GM21619 (cell line): ENCODE results near the gene COL2A1.
A peak's percentile ranks its signal among the peaks of the same experiment; 100 is the strongest.

Experiments used
- ATAC-seq: cut with Tn5 transposase; IDR thresholded peaks from one replicate; pipeline ENCODE4 v1.9.1; 2021; ENCODE audit not compliant: unreplicated experiment

Gene COL2A1

DNA sequence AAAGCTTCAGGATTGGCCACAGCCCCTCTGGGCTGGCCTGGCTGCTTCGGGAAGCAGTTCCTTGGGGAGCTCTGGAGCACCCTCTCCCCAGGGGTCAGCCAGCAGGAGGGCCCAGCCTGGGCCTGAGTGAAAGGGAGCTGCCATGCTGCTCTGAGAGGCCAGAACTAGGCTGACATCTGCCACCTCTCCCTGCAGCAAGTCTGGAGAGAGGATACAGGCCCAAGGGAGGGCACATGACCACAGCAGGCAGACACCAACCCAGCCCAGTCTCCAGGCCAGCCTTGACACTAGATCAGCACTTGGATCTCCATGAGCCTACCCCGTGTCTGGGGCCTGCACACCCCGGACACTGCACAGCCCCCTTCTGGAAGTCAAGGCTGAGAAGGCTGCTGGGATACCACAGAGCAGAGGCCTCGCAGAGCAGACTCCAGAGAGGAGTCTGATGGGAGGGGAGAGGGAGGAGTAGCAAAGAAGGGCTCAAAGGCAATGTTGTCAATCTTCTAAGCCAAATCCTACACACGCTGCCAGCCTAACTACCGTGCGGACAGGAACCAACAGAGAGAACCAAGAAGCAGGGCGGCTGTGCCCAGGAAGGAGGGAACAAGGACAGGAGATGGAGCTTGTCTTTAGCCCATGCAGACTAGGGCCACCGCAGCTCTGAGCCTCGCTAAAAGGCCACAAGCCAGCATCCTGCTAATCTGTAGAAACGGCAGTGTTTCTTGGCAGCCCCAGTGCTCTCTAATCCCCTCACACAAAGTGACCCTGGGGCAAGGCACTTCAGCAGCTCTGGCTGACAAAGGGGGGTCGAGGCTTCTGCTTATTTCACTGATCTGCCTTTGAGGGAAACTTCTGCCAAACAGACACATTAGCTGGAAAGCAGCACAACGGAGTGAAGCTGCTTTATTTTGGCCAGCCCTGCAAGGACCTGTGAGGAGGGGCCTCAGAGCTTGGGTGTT is 12.9 kb downstream of the COL2A1 start:
- ATAC-seq = no peak

DNA sequence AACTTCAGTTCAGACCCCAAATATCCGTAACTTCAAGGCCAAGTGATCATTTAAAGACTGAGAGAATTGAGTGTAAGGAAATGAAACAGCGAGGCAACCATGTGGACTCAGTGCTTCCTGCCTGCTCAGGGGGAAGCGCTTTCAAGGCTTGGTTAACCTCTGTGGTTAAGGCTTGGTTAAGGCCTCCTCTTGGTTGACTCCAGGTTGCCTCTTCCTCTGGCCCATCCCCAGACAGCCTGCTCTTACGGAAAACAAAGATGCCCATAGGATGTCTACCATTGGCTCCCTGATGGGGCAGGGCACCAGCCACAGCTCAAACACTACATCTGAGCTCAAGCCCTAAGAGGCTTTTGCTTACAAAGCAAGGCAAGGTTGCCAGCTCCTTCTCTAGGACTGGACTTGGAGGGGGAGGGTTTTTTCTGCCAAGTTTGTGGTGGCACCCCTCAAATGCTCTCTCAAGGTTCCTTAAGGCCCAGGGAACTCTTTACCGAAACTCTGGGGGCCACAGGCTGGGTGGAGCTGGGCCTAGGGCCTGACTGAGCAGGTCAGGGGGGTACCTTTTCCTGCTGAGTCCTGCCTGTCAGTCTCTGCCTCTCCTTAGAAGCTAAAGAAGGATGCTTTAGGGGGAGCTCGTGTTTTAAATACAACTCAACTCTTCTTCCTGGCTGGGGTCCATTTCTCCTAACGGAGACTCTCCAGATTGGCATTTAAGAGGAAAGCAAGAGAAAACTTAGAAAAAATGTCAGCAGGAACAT is 13.7 kb downstream of the COL2A1 start:
- peak; percentile 95 for ATAC-seq

DNA sequence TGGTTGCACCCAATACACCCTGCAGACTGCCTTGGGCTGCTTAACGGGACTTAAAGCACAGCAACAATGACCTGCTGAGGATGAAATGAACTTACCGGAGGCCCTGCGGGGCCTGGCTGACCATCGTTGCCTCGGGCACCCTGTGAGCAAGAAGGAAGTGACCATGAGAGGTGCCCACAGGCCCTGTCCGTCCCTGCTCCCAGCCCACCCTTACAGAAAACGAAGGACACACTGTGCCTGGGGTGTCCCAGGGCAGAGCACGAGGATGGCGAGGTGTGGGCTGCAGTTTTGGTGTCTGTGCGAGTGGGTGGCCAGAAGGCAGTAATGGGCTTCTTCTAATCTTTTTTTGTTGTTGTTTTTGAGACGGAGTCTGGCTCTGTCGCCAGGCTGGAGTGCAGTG is 14.6 kb downstream of the COL2A1 start:
- ATAC-seq = no peak

DNA sequence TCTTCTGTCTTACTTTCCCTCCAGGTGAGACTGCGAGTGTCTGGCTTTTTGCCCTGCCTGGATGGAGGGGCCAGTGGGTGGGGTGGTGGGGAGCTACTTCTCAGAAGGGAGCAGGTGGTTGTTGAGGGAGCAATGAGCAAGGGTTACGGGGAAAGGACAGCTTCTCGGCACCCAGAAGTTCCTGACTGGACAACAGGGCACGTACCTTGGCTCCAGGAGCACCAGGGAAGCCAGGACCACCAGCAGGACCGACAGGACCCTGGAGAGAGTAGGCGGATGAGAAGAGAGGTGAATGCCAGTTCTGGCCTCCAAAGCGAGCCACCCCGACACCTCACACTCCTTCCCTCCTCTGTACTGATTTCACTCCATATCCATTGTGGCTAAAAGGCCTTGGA is 15.3 kb downstream of the COL2A1 start:
- ATAC-seq = no peak

DNA sequence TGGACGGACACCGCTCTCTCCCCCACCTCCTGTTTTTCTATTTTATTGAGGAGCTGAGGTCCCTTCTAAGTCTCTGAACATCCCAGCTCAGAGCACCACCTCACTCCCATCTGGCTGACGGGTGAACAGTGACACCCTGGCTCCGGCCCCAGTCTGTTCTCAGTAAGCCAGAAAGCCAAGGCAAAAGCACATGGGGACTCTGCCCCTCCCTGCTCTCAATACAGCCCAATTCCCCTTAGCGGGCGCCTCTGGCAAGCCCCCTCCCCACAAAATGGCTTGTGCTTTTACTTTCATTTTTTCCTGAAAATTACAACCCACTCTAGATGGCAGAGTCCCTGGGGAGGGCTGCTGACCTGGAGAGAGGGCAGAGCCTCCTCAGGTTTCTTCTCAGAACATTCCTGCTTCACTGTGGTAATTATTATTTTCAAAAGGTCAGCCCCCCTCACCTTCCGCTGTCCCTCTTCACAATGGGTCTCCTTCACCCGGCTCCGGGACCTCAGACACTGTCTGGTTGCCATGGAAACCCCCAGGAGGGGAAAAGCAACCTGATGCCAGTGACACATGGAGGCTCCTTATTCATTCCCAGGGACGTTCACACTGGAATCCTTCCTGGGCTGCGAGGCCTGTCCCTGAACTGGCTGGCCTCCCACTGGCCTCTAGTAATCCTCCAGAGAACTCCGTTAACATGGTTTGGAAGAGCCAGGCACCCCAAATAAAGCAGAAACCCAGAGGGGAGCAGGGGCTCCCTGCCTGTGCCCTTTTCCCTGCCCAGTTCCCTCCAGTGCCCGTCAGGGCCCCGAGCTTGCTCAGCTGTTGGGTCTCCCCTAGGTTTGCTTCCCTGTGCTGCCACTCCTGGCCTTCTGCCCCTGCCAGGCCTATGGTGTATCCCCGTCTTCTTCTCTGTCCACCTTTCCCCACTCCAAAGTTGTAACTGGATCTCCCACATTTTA is 15.9 kb downstream of the COL2A1 start:
- ATAC-seq = no peak

DNA sequence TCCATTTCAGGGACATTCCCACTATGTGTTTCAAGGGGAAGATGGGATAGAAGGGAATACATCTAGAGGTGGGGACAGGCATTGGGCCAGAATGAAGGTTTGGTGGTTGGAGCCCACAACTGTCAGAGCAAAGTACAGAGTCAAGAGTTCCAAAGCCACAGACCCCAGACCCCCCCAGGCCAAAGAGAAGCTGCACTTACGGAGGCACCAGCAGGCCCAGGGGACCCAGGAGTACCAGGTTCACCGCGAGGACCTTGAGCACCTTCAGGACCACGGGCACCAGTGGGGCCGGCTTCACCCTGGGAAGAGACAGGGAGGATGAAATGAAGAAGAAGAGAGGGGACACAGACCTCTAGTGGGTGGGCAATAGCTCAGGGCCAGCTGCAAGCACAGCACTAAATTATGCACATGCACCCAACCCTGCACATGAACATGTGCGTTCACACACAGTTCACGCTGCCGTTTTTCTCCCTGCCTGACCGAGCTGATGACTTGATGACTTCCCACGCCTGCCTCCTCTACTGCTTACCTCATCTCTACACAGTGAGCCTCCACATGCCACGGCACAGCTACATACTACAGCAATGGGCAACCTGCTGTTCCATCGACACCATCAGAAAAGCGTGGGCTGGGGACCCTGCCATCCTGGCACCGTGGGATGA is 16.7 kb downstream of the COL2A1 start:
- no peak for ATAC-seq

DNA sequence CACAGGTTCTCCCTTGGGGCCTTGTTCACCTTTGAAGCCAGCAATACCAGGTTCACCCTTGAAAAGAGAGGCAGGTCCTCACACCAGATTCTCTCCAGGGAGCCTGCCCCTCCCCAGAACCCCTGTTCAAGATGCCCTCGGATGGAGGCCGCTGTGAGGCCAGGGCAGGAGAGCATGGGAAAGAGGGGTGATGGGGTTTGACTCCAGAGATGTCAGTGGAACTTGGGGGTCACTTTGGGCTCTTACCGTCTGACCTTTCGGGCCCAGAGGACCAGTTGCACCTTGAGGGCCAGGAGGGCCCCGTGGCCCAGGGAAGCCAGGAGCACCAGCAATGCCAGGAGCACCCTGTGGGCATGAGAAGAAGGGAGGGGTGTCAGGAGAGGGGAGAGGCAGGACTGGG is 17.4 kb downstream of the COL2A1 start:
- ATAC-seq = no peak

DNA sequence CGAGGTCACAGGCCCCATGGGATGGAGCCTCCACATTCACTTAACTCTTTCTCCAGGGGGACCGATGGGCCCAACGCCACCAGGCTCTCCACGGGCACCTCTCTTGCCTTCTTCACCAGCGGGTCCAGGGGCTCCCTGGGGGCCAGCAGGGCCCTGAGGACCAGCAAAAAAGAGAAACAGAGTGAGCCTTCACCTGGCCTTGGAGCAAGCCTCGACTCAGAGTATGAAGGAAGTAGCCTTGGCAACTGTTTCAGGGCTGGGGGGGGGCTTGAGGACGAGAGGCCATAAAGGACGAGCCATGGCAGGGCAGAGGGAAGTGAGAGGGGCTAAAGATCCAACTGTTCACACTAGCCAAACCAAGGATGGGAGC is 18.0 kb downstream of the COL2A1 start:
- ATAC-seq = no peak

DNA sequence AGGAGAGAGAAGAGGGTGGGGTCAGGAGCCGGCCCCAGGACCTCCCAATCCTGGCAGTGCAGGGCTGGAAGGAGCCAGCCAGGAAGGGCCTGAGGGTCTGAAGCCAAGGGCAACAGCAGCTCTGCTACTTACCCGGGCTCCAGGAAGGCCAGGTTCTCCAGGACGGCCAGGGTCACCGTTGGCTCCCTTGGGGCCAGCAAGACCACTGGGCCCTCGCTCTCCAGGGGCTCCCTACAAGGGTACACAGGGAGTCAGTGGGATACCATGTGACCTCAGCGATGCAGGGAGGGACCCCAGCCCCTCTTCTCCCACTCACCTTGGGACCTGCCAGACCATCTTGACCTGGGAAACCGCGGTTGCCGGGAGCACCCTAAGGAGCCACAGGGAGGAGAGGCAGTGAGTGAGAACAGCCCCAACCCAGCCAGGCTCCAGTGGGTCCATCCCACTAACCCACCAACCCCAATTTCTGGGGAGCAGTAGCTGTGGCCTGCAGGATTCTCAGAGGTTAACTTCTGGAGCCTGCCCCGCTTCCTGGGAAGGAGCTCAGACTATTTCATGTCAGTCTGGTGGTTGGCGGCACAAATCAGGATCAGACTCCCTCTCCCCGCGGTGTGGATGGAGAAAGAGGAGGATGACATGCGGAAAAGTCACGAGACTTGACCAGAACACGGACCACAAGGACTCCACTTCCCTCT is 18.5 kb downstream of the COL2A1 start:
- ATAC-seq = no peak

DNA sequence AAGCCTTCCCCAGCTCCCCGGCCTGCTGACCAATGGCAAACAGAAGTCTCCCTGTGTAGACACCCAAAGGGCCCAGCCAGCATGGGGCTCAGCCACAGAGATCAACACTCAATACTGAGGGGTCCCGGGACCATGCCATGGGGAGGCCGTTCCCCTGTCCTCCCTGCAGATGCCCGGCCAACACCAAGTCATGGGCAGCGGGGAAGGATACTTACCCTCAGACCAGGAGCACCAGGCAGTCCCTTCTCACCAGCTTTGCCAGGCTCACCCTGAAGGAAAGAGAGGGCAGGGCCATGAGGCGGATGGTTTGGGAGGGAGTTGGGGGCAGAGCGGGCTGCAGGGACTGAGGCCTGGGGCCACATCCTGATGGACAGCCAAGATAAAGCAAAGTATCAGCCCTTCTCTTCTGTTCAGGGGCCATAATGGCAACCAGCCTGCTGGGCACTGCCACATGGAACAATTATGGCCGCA is 19.9 kb downstream of the COL2A1 start:
- no peak for ATAC-seq

DNA sequence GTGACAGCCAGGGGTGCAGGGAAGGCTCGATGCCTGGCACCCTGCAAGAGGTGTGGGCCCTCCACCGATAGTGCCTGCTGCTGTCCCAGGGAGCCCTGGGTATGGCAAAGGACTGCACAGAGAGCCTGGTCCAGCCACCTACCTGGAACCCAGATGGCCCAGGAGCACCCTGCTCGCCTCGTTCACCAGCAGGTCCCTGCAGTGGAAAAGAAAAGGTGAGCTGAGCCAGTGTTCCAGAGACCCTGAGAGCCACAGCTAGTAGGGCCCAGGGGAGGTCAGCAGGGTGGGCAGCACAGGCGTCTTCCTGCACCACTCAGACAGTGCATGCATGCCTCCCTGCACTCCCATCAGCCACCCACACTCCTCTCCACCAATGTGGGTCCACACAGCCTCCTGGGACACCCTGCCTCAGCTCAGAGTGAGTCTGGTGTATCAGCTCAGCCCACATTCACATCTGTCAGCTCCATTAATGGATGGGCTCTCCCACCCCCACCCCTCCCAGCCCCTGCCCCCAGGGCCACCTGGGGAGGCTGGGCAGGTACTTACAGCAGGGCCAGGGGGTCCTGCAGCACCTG is 20.6 kb downstream of the COL2A1 start:
- no peak for ATAC-seq

DNA sequence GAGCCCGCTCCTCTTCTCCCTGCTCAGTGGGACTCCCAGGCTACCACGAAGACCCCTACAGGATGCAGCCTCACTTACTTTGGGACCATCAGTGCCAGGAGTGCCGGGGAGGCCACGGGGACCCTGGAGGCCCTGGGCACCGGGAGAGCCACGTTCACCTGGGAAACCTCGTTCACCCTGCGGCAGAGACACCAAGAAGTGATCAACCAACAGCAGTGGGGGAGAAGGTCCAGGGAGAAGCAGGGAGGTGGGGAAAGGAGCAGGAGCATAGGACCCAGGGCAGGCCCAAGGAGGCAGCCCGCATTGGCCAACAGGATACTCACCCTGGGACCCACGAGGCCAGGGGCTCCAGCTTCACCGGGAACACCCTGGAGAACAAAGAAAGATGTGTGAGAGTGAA is 21.5 kb downstream of the COL2A1 start:
- ATAC-seq = no peak

DNA sequence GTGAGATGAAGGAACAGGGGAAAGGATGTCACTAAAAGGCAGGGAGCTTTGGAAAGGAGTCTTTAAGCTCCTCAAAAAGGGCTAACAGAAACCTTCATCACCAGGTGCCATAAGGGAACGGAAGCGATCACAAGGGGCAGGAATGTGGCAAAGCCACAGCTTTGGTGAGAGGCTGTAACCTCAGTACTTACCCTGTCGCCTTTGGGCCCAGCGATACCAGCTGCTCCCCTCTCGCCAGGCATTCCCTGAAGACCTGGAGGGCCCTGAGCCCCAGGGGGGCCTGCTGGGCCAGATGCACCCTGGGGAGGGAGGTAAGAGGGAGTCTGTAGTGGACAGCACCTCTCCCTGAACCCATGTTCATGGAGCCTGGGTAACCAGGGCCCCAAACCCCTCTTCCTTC is 22.0 kb downstream of the COL2A1 start:
- ATAC-seq = no peak

DNA sequence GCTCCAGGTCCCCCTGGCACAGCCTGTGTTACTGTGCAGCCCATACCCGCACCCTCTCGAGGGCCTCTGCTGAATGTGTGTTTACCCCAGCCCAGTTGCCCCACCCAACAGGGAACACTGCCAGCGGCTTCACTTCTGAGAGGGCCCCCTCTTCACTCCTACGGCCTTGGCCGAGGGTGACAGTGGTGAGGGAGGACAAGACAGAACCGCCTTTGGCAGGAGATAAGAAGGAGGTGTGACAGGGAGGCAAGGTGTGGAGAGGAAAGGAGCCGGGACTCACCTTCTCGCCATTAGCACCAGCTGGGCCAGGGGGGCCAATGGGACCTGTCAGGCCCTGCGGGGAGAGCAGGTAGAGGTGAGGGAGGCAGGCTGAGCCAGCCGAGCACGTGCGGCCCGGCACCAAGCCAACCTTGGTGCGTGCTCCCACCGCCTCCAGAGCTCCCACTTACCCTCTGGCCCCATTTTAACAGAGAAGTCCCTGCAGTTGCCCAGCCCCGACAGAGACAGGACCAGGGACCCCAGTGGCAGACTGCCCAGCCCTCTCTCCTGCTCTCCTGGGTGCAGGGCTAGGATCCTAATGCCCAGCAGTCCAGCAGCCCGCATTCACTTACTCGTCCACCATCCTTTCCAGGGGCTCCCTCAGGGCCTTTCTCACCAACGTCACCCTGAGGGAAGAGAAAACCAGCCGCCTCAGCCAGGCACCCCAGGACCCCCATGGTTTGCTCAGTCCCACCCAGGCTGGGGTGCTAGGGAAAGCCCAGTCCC is 22.6 kb downstream of the COL2A1 start:
- no peak for ATAC-seq

DNA sequence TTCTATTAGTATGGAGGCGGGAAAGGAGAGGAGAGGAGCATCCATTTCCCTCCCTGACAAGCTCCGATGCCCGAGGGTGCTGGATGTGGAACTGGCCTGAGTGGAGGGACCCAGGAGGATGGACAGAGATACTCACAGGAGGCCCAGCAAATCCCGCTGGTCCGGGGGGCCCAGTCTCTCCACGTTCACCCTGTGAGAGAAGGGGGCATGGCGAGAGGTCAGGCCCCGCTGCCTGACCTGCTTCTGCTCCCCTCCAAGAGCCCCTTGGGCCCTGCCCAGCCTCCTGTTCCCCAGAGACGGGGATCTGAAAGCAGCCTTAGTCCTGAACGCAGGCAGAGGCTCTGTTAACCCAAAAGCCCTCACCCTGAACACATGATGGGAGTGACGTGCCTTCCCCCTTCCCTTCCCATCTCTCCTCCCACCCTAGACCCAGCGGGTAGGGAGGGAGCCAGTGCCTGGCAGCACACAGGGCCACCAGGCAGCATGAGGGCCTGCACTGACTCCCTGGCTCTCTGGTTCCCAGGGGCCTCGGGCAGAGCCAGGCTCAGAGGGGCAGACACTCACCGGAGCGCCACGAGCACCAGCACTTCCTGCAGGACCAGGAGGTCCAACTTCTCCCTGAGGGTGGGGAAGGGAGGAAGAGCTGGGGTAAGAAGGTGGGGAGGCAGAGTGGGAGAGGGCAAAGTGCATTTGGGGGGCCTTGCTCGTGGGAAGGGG is 23.3 kb downstream of the COL2A1 start:
- ATAC-seq = no peak

DNA sequence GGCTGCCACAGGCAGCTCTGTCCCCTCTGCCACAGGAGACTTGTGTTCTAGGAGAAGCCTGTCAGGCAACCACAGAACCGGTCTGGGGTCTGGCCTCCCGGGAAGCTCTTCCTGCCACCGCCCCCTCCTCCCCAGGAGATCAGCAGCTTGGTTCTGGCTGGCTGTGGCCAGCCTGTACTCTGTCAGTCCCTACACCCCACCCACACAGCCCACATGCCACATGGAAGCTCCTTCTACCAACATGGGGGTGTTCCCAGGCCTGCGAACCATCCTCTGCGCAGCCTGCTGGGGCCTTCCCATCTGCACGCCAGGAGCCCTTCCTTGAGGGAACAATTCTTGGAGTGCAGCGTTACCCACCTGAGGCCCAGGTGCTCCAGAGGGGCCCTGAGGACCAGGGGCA is 24.1 kb downstream of the COL2A1 start:
- no peak for ATAC-seq

DNA sequence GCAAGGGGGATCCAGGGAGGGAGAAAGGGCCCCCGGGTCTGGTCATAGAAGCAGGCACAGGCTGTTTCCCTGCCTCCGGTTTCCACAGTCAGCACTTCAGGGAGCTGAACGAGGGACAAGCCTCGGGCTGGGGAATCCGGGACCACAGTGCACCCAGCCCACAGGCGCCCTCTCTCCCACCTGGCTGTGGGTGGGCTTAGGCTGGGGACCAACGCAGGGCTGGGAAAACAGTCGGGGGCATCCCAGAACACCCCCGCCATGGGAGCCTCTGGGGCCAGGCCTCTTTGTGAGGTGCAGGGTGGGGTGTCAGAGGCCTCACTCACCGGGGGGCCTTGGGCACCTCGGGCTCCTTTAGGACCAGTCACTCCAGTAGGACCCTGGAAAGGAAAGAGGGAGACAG is 24.6 kb downstream of the COL2A1 start:
- no peak for ATAC-seq

DNA sequence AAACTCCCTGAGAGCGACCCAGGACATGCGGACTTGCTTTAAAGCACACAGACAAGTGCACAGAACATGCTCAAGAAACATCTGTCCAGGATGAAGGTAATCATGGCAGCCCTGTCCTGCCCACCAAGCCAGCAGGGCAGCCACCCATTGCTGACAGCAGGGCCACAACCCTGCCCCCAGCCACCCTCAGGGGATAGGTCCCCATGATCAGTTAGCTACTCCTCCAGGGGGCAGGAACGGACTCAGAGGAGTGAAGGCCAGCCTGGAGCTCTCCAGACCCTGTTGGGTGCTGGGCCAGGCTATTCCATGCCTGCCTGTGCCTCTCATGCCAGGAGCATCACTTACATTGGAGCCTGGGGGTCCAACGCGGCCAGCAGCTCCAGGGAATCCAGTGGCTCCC is 25.1 kb downstream of the COL2A1 start:
- ATAC-seq = no peak
